ENCODE data around the gene NAV3.

The NAV3 gene

DNA sequence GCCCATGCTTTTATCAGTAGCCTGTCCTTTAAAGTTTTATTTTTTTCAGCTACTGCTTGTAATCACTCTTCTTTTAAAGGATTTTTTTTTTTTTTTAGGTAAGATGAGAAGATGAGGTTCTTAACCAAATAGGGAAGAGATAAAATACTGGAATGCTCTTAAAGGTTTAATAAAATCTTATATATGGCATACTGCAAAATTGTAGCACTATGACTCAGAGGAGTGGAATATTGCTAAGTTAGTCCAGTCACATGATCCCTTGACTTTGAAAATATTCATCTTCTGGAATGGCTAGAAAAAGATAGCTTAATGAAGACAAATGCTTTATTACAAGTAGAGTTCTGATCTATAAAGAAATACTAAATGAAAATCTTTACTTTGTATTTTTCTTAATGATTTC is 116.6 kb downstream of the NAV3 start:
- H3K79me2 ChIP-seq (ENCODE audit: low read length) = no peaks in the 10 kb centered on the region
- TF ChIP-seq EZH2 (optimal IDR thresholded peaks at IDR 0.05; ENCODE audit: low read depth, low read length) (no peak), CTCF (IDR thresholded peaks at IDR 0.05; ENCODE audit: low read length) (no peak), EZH2phosphoT487 (IDR thresholded peaks at IDR 0.05; ENCODE audit: low read length) (no peak)
- H4K20me1 ChIP-seq (ENCODE audit: insufficient read depth, low read length) = no peaks in the 10 kb centered on the region
- H3K4me2 ChIP-seq (ENCODE audit: low read depth, low read length) = no peak overlapping the region
- no peaks in the 10 kb centered on the region for H3K9me2 ChIP-seq (replicated peaks; ENCODE audit: insufficient read depth, low read length)
- no peaks in the 10 kb centered on the region for H3K4me1 ChIP-seq (ENCODE audit: low read length)
- no peaks in the 10 kb centered on the region for H3K36me3 ChIP-seq (replicated peaks; ENCODE audit: insufficient read depth, low read length)
- H3F3A ChIP-seq (ENCODE audit: insufficient read depth, low read length) = no peaks in the 10 kb centered on the region
- no peak overlapping the region for H3K27ac ChIP-seq (ENCODE audit: low read length)
- no peak for DNase-seq
- no peak overlapping the region for H3K9ac ChIP-seq (ENCODE audit: low read length)
- no peaks in the 10 kb centered on the region for H3K27me3 ChIP-seq (replicated peaks; ENCODE audit: insufficient read depth, low read length)
- H2AFZ ChIP-seq (ENCODE audit: low read length) = no peak overlapping the region
- no peaks in the 10 kb centered on the region for H3K9me3 ChIP-seq (replicated peaks; ENCODE audit: insufficient read depth, low read length)
- no peak overlapping the region for H3K4me3 ChIP-seq (ENCODE audit: low read length)

GRCh38 chr12:77947746-77948145 is 117.1 kb downstream of the NAV3 start:
- TF ChIP-seq CTCF (IDR thresholded peaks at IDR 0.05; ENCODE audit: low read length) (no peak), EZH2 (optimal IDR thresholded peaks at IDR 0.05; ENCODE audit: low read depth, low read length) (no peak), EZH2phosphoT487 (IDR thresholded peaks at IDR 0.05; ENCODE audit: low read length) (no peak)
- no peaks in the 10 kb centered on the region for H3K9me2 ChIP-seq (replicated peaks; ENCODE audit: insufficient read depth, low read length)
- no peak overlapping the region for H3K27ac ChIP-seq (ENCODE audit: low read length)
- DNase-seq = no peak
- H4K20me1 ChIP-seq (ENCODE audit: insufficient read depth, low read length) = no peaks in the 10 kb centered on the region
- no peaks in the 10 kb centered on the region for H3K4me1 ChIP-seq (ENCODE audit: low read length)
- H3K4me3 ChIP-seq (ENCODE audit: low read length) = no peak overlapping the region
- H3K9me3 ChIP-seq (replicated peaks; ENCODE audit: insufficient read depth, low read length) = no peaks in the 10 kb centered on the region
- H3K27me3 ChIP-seq (replicated peaks; ENCODE audit: insufficient read depth, low read length) = no peaks in the 10 kb centered on the region
- H3K36me3 ChIP-seq (replicated peaks; ENCODE audit: insufficient read depth, low read length) = no peaks in the 10 kb centered on the region
- no peak overlapping the region for H3K9ac ChIP-seq (ENCODE audit: low read length)
- no peak overlapping the region for H2AFZ ChIP-seq (ENCODE audit: low read length)
- no peak overlapping the region for H3K4me2 ChIP-seq (ENCODE audit: low read depth, low read length)
- H3K79me2 ChIP-seq (ENCODE audit: low read length) = no peaks in the 10 kb centered on the region
- H3F3A ChIP-seq (ENCODE audit: insufficient read depth, low read length) = no peaks in the 10 kb centered on the region

DNA sequence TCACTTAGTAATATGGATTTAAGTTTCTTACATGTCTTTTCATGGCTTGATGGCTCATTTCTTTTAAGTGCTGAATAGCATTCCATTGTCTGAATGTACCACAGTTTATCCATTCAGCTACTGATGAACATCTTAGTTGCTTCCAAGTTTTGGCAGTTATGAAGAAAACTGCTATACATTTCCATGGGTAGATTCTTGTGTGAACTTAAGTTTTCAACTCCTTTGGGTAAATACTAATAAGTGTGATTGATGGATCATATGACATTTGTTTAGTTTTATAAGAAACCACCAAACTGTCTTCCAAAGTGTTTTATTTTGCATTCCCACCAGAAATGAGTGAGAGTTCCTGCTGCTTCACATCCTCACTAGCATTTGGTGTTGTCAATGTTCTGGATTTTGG is 119.2 kb downstream of the NAV3 start:
- Histone ChIP-seq H3K9me2 (replicated peaks; ENCODE audit: insufficient read depth, low read length) (no peaks in the 10 kb centered on the region), H4K20me1 (ENCODE audit: insufficient read depth, low read length) (no peaks in the 10 kb centered on the region), H3K9me3 (replicated peaks; ENCODE audit: insufficient read depth, low read length) (no peaks in the 10 kb centered on the region), H3K79me2 (ENCODE audit: low read length) (no peaks in the 10 kb centered on the region), H3K4me3 (ENCODE audit: low read length) (no peak overlapping the region), H3K4me2 (ENCODE audit: low read depth, low read length) (no peak overlapping the region), H3K36me3 (replicated peaks; ENCODE audit: insufficient read depth, low read length) (no peaks in the 10 kb centered on the region), H2AFZ (ENCODE audit: low read length) (no peak overlapping the region), H3F3A (ENCODE audit: insufficient read depth, low read length) (no peaks in the 10 kb centered on the region), H3K27ac (ENCODE audit: low read length) (no peak overlapping the region), H3K27me3 (replicated peaks; ENCODE audit: insufficient read depth, low read length) (no peaks in the 10 kb centered on the region), H3K9ac (ENCODE audit: low read length) (no peak overlapping the region), H3K4me1 (ENCODE audit: low read length) (no peaks in the 10 kb centered on the region)
- DNase-seq = no peak
- TF ChIP-seq EZH2 (optimal IDR thresholded peaks at IDR 0.05; ENCODE audit: low read depth, low read length) (no peak), CTCF (IDR thresholded peaks at IDR 0.05; ENCODE audit: low read length) (no peak), EZH2phosphoT487 (IDR thresholded peaks at IDR 0.05; ENCODE audit: low read length) (no peak)
